GM12872 (cell line): ENCODE data around the gene QSOX1.

Source experiments
- CTCF ChIP-seq: IDR thresholded peaks from 3 replicates; pipeline ENCODE4 v1.5.1; 2011; ENCODE audit warnings: low read depth, mild to moderate bottlenecking, low read length, moderate library complexity; ENCODE audit not compliant: insufficient read depth

The QSOX1 gene

GRCh38 chr1:180248731-180249681, 94.3 kb downstream of the QSOX1 start:
- peak; percentile 36; the same call in 2 of the 3 replicates for TF ChIP-seq CTCF

DNA sequence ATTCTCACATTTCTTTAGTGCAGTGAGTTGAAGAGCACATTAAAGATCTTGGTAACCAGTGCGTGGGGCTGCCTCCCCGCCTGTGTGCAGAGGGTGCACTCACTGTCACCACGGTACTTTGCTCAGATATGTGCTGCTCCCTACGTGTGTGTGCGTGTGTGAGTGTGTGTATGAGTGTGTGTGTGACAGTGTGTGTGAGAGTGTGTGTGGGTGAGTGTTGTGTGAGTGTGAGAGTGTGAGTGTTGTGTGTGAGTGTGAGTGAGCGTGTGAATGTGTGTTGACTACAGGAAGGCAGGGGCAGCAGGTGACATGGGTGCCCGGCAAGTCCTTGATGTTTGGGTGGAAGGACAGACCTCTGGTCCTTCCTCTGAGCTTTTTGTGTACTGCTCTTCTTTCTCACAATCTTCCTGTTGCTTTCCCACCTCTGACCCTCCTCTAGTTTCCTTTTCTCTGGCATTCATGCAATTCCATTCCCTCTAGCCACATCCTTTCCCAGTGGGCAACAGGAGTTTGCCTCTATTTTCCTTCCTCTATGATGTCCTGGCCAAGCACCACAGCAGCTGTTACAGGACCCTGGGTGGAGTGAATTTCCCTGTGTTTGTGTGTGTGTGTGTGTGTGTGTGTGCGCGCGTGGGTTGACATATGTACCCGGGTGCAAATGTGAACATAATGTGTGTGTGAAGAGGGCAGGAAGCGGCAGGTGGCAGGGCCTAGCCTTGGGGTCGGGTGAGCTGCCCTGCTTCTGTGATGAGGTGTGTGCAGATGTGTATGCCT, 95.2 kb downstream of the QSOX1 start:
- no peak for TF ChIP-seq CTCF

DNA sequence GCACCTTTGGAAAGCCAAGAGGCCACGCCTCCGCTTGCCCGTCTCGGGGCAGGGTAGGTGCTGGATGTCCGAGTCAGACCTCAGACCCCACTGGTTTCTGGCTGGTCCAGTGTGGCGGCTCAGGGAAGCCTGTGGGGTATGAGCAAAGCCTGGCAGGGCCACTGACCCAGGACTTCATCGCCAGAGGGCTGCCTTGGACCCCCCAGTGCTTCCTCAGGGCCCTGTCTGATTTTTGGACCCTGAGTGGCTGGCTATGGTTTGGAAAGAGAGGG, 95.8 kb downstream of the QSOX1 start:
- no peak for TF ChIP-seq CTCF

DNA sequence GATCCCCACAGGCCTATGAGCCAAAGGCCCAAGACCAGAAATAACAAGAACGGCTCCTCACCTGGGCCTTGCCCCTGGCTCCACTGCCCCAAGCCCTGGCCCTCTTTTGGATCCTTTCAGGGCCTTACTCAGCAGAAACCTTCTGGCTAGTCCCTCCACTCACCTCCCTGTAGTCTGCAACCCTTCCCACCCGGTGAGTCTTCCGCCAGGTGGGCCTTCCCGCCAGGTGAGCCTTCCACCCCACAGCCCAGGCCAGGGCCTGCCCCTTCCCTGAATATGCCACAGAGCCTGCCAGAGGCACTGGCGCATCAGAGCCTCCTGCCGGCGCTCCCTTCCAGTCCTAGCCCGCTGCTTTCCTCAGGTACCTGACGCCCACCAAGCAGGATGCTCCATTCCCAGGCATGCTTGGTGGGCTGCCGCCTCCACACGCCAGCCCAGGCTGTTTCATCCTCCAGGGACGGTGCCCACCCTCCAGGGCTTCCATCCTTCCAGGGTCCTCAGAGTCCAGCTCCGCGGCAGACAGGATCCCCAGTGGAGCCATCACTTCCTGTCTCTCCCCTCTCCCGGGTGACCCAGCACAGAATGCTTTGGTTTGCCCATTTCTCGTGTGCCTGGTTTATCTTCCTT, 96.3 kb downstream of the QSOX1 start:
- no peak for TF ChIP-seq CTCF

DNA sequence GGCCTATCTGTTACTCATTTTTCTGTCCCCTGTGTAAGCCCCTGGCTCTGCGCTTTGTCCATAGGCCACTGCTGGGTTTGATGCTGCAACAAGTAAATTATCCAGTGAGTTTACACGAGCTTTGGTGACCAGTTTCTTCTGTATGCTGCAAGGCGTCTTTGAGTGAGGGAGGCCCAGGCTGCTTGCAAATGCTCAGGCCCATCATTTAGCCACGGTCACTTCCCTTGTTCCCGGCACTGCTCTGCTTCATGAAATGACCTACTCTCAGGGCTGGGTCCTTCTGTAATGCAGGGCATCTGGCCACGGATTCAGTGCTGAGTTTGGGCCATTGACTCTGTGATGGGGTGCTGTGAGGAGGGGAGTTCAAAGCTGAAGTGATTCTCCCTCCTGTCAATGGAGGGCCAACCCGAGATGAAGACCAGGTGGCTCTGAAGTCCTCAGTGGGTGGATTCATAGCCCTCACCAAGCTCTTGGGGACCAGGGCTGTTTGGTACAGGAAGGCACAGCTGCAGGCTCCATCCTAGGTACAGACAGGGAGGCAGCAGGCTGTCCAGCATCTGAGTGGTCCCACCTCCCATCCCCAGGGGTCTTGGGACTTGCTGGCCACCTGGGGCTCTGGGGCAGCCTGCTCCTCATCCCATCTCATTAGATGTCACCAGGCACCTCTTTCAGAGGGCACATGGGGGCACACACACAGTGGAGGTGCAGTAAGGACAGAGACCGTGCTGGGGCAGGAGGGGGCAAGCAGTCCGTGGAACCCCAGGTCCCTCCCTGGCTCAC, 97.0 kb downstream of the QSOX1 start:
- no peak for TF ChIP-seq CTCF

DNA sequence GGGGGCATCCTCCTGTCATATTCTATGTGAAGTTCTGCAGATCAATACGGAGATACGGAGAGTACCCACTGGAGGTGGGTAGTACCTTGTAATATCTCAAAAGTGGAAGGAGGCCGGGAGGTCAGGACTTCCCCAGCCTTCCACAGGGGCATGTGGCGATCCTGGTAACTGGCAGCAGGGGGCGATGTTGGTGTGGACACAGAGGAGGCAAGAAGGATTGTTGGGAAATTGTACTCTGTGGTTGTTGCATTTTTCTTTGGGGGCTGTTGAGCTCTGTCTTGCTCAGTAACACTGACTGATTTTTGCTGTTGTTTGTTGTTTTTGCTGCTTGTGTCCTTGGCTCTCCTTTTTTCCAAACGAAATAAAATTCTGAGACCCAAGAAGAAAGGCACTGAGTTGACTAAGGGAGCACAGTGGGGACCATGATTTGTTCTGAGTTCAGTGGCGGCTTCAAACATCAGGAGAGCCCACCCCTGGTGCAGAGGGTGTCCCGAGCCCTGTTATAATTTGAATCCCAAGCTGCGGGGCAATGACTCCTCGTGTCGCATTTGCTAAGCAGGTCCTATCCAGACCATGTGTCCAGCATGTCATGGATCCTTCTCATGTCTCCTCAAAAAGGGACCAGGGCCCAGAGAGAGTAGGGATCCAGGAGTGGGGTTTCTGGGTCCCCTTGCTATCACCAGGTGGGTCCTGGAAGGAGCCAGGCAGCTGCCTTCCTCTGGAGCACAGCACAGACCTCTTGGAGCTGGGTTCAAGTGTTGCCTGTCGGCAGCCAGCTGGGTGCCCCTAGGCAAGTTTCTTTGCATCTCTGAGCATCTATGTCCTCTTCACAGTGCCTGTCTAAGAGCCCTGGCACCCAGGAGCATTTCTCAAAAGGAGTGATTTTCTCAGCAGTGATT, 98.2 kb downstream of the QSOX1 start:
- TF ChIP-seq CTCF = peak; percentile 96
